ENCODE measurements around the gene PCGF2. TPM values are rescaled to one million over a fixed set of nuclear protein-coding genes. Genes with fewer than 3 reads are reported as not detected.

Gene PCGF2
- total RNA-seq, 1 experiment from 2014 or later, result 43.9 TPM

DNA sequence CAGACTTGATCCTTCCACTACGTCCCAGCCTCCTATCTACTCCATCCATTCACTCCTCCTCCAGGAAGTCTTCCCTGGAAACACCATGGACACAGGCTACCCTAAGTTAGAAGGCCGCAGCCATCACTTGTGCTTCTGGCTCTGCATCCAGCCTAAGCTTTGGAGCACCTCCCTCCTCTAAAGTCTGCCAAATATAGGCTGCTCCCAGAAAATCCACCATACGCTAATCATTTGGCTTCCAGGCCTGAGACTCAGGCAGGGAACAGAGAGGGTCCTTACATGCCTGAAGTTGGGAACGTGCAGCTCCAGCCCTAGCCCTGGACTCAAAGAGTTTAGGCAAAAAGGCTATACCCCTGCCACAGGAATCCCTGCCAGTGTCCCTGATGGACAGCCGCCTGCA lies 6.7 kb downstream of the PCGF2 start:
- no peak for DNase-seq (ENCODE audit: low read depth, low spot score)
- no peak overlapping the region for H3K4me3 ChIP-seq (ENCODE audit: low read depth in 2 of 2, low read length in 2 of 2)
- no peaks in the 10 kb centered on the region for H3K27me3 ChIP-seq (ENCODE audit: control insufficient read depth, insufficient read depth, low read length)
- H3K4me1 ChIP-seq (ENCODE audit: control insufficient read depth, insufficient read depth, low read length), result peaks cover 33% of the 10 kb centered on the region
- no peaks in the 10 kb centered on the region for H3K9me3 ChIP-seq (ENCODE audit: control insufficient read depth, insufficient read depth, low read depth, low read length)
- no peak overlapping the region for H3K27ac ChIP-seq (ENCODE audit: low read length)
- no peaks in the 10 kb centered on the region; the same call in 1 of the 2 replicates for H3K36me3 ChIP-seq (ENCODE audit: control insufficient read depth, insufficient read depth, low read length)
- no peak for ATAC-seq
- BruUV-seq (replicated peaks), result no TSS peak
- TF ChIP-seq POLR2AphosphoS5 (IDR thresholded peaks at IDR 0.05; ENCODE audit: low read depth, low read length) (no peak), TCF7L2 (IDR thresholded peaks at IDR 0.05; ENCODE audit: low read depth, low read length) (no peak), SIN3A (IDR thresholded peaks at IDR 0.05; ENCODE audit: borderline replicate concordance, insufficient read depth, low read depth, low read length) (no peak)
- TF ChIP-seq, protein P1, sequence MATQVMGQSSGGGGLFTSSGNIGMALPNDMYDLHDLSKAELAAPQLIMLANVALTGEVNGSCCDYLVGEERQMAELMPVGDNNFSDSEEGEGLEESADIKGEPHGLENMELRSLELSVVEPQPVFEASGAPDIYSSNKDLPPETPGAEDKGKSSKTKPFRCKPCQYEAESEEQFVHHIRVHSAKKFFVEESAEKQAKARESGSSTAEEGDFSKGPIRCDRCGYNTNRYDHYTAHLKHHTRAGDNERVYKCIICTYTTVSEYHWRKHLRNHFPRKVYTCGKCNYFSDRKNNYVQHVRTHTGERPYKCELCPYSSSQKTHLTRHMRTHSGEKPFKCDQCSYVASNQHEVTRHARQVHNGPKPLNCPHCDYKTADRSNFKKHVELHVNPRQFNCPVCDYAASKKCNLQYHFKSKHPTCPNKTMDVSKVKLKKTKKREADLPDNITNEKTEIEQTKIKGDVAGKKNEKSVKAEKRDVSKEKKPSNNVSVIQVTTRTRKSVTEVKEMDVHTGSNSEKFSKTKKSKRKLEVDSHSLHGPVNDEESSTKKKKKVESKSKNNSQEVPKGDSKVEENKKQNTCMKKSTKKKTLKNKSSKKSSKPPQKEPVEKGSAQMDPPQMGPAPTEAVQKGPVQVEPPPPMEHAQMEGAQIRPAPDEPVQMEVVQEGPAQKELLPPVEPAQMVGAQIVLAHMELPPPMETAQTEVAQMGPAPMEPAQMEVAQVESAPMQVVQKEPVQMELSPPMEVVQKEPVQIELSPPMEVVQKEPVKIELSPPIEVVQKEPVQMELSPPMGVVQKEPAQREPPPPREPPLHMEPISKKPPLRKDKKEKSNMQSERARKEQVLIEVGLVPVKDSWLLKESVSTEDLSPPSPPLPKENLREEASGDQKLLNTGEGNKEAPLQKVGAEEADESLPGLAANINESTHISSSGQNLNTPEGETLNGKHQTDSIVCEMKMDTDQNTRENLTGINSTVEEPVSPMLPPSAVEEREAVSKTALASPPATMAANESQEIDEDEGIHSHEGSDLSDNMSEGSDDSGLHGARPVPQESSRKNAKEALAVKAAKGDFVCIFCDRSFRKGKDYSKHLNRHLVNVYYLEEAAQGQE (IDR thresholded peaks at IDR 0.05; ENCODE audit: insufficient read depth in 1 of 2, low read depth in 2 of 2, low read length in 1 of 2), result no peak
- TF ChIP-seq, protein P2, sequence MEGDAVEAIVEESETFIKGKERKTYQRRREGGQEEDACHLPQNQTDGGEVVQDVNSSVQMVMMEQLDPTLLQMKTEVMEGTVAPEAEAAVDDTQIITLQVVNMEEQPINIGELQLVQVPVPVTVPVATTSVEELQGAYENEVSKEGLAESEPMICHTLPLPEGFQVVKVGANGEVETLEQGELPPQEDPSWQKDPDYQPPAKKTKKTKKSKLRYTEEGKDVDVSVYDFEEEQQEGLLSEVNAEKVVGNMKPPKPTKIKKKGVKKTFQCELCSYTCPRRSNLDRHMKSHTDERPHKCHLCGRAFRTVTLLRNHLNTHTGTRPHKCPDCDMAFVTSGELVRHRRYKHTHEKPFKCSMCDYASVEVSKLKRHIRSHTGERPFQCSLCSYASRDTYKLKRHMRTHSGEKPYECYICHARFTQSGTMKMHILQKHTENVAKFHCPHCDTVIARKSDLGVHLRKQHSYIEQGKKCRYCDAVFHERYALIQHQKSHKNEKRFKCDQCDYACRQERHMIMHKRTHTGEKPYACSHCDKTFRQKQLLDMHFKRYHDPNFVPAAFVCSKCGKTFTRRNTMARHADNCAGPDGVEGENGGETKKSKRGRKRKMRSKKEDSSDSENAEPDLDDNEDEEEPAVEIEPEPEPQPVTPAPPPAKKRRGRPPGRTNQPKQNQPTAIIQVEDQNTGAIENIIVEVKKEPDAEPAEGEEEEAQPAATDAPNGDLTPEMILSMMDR (IDR thresholded peaks at IDR 0.05), result no peak
- intact Hi-C loops (cut with micrococcal nuclease; ENCODE audit: unreplicated experiment), result no loop called here
- in situ Hi-C loops (cut with HindIII; ENCODE audit: low pct_unique_long_range_greater_than_20kb, low sequenced_read_pairs), result no loop called here
- CTCF ChIA-PET, result no interaction called here
- POLR2A ChIA-PET, result no interaction called here

GRCh38 chr17:38740806-38741205 lies 7.3 kb downstream of the PCGF2 start:
- no peaks in the 10 kb centered on the region; the same call in 1 of the 2 replicates for H3K36me3 ChIP-seq (ENCODE audit: control insufficient read depth, insufficient read depth, low read length)
- intact Hi-C loops (cut with micrococcal nuclease; ENCODE audit: unreplicated experiment), result no loop called here
- CTCF ChIA-PET, result no interaction called here
- DNase-seq (ENCODE audit: low read depth, low spot score) (no peak), ATAC-seq (no peak)
- no peaks in the 10 kb centered on the region for H3K27me3 ChIP-seq (ENCODE audit: control insufficient read depth, insufficient read depth, low read length)
- TF ChIP-seq, protein P1 (IDR thresholded peaks at IDR 0.05; ENCODE audit: insufficient read depth in 1 of 2, low read depth in 2 of 2, low read length in 1 of 2), result no peak
- TF ChIP-seq TCF7L2 (IDR thresholded peaks at IDR 0.05; ENCODE audit: low read depth, low read length) (no peak), POLR2AphosphoS5 (IDR thresholded peaks at IDR 0.05; ENCODE audit: low read depth, low read length) (no peak)
- TF ChIP-seq, protein P2 (IDR thresholded peaks at IDR 0.05), result no peak
- POLR2A ChIA-PET, result no interaction called here
- BruUV-seq (replicated peaks), result no TSS peak
- H3K4me1 ChIP-seq (ENCODE audit: control insufficient read depth, insufficient read depth, low read length), result peaks cover 26% of the 10 kb centered on the region
- no peak overlapping the region for H3K27ac ChIP-seq (ENCODE audit: low read length)
- in situ Hi-C loops (cut with HindIII; ENCODE audit: low pct_unique_long_range_greater_than_20kb, low sequenced_read_pairs), result no loop called here
- H3K4me3 ChIP-seq (ENCODE audit: low read depth in 2 of 2, low read length in 2 of 2), result no peak overlapping the region
- H3K9me3 ChIP-seq (ENCODE audit: control insufficient read depth, insufficient read depth, low read depth, low read length), result no peaks in the 10 kb centered on the region
